SK-N-SH (cell line): ENCODE data around the gene SLC5A3. TPM values are rescaled to one million over a fixed set of nuclear protein-coding genes. Genes with fewer than 3 reads are reported as not detected.

Source experiments
- CTCF ChIA-PET: fragments of 300-600, 350-600 bp; formaldehyde crosslinking; extraction: SDS; loops from one replicate; lab custom pipeline; 2021; lab: Yijun Ruan, JAX
- POLR2A ChIA-PET: fragments of 350-600 bp; sonication (Branson Sonifier 250); formaldehyde crosslinking; extraction: SDS; loops from one replicate; lab custom pipeline; 2020; ENCODE audit warnings: antibody characterized with exemption, inconsistent platforms; lab: Yijun Ruan, JAX
- DNase-seq: peaks from one replicate; pipeline ENCODE4 v3.0.0; 2012
- H2AFZ ChIP-seq: fragments of 200-600 bp; sonication (generic); 2 replicates; pipeline ENCODE4 v1.8.1; 2016; ENCODE audit warnings: antibody characterized with exemption, mild to moderate bottlenecking, low read depth
- H3F3A ChIP-seq: fragments of 200-600 bp; sonication (generic); replicated peaks from 2 replicates; pipeline ENCODE3; 2016; ENCODE audit warnings: antibody characterized with exemption, mild to moderate bottlenecking; ENCODE audit not compliant: insufficient read depth
- H3K27ac ChIP-seq, 2 experiments: fragments of 200-500 bp in 1 of 2; fragments of 200-600 bp in 1 of 2; sonication (Bioruptor generic) in 1 of 2; sonication (generic), shearing (Covaris generic) in 1 of 2; 2 replicates each; pipeline versions ENCODE4 v1.5.1 to v1.6.1; 2014 to 2016; ENCODE audit warnings: low read depth in 2 of 2, inconsistent platforms in 1 of 2, low read length in 1 of 2, mild to moderate bottlenecking in 1 of 2, mixed read lengths in 1 of 2
- H3K27me3 ChIP-seq: fragments of 200-600 bp; sonication (generic), shearing (Covaris generic); 2 replicates; pipeline ENCODE4 v1.6.1; 2016; ENCODE audit warnings: mixed run types; ENCODE audit not compliant: insufficient read depth
- H3K36me3 ChIP-seq, 2 experiments: fragments of 200-500 bp in 1 of 2; fragments of 200-600 bp in 1 of 2; sonication (Bioruptor generic) in 1 of 2; sonication (generic) in 1 of 2; replicated peaks in 1 of 2; 2 replicates each; pipeline versions ENCODE3 to v1.5.1; 2014 to 2016; ENCODE audit warnings: low read length in 1 of 2, mild to moderate bottlenecking in 1 of 2; ENCODE audit not compliant: insufficient read depth in 2 of 2, control insufficient read depth in 1 of 2
- H3K4me1 ChIP-seq, 2 experiments: fragments of 200-500 bp in 1 of 2; fragments of 200-600 bp in 1 of 2; sonication (Bioruptor generic) in 1 of 2; sonication (generic), shearing (Covaris generic) in 1 of 2; 2 replicates each; pipeline versions ENCODE4 v1.5.1 to v1.6.1; 2014 to 2016; ENCODE audit warnings: low read depth in 1 of 2, low read length in 1 of 2, mixed run types in 1 of 2; ENCODE audit not compliant: insufficient read depth in 2 of 2, control insufficient read depth in 1 of 2
- H3K4me2 ChIP-seq: fragments of 200-600 bp; sonication (generic), shearing (Covaris generic); 2 replicates; pipeline ENCODE4 v1.6.1; 2017; ENCODE audit warnings: mixed run types
- H3K4me3 ChIP-seq, 2 experiments: fragments of 200-500 bp in 1 of 2; fragments of 200-600 bp in 1 of 2; sonication (Bioruptor generic) in 1 of 2; sonication (generic), shearing (Covaris generic) in 1 of 2; 2 replicates each; pipeline versions ENCODE4 v1.5.1 to v1.8.1; 2014 to 2016; ENCODE audit warnings: low read depth in 2 of 2, inconsistent platforms in 1 of 2, low read length in 1 of 2, mild to moderate bottlenecking in 1 of 2, mixed read lengths in 1 of 2, moderate library complexity in 1 of 2
- H3K79me2 ChIP-seq: fragments of 200-600 bp; sonication (generic); 2 replicates; pipeline ENCODE4 v1.8.1; 2017; ENCODE audit warnings: mild to moderate bottlenecking; ENCODE audit not compliant: insufficient read depth
- H3K9ac ChIP-seq: fragments of 200-600 bp; sonication (generic); 2 replicates; pipeline ENCODE4 v1.6.1; 2017; ENCODE audit warnings: mixed run types
- H3K9me2 ChIP-seq: fragments of 200-600 bp; sonication (generic); 2 replicates; pipeline ENCODE4 v1.6.1; 2017; ENCODE audit warnings: mixed run types
- H3K9me3 ChIP-seq: fragments of 200-600 bp; sonication (generic); 2 replicates; pipeline ENCODE4 v1.6.1; 2017; ENCODE audit warnings: mixed run types, mild to moderate bottlenecking, moderate library complexity
- H4K20me1 ChIP-seq: fragments of 200-600 bp; sonication (generic); 2 replicates; pipeline ENCODE4 v1.6.1; 2017; ENCODE audit warnings: mild to moderate bottlenecking, mixed run types; ENCODE audit not compliant: insufficient read depth
- ELF1 ChIP-seq: IDR thresholded peaks from 2 replicates; pipeline ENCODE4 v1.4.0; 2012
- EZH2phosphoT487 ChIP-seq: fragments of 200-600 bp; sonication (generic); IDR thresholded peaks from 2 replicates; pipeline ENCODE4 v1.6.1; 2017; ENCODE audit warnings: low read depth, mixed run types, mild to moderate bottlenecking, antibody characterized with exemption, moderate library complexity, borderline replicate concordance
- FOXJ3 ChIP-seq: sonication (generic); formaldehyde crosslinking; IDR thresholded peaks from 2 replicates; pipeline ENCODE4 v1.5.1; 2020; ENCODE audit warnings: mild to moderate bottlenecking, missing genetic modification reagents
- GATA2 ChIP-seq: sonication (generic); formaldehyde crosslinking; IDR thresholded peaks from 2 replicates; pipeline ENCODE4 v1.5.0; 2020; ENCODE audit warnings: mild to moderate bottlenecking, missing genetic modification reagents
- MXI1 ChIP-seq: IDR thresholded peaks from 2 replicates; pipeline ENCODE4 v1.6.1; 2012; ENCODE audit warnings: mild to moderate bottlenecking, low read depth, low read length, improper control_type of control experiment
- NRF1 ChIP-seq: IDR thresholded peaks from 2 replicates; pipeline ENCODE4 v1.6.1; 2012; ENCODE audit warnings: low read depth, mild to moderate bottlenecking, low read length
- RFX5 ChIP-seq: IDR thresholded peaks from 2 replicates; pipeline ENCODE4 v1.6.1; 2012; ENCODE audit warnings: mild to moderate bottlenecking, improper control_type of control experiment, low read length
- TAF1 ChIP-seq: IDR thresholded peaks from 2 replicates; pipeline ENCODE4 v1.6.1; 2012; ENCODE audit warnings: low read depth, mild to moderate bottlenecking, low read length, moderate library complexity, borderline replicate concordance
- WGBS: methylation state at CpG from one replicate; pipeline ENCODE4 v1.1.6; 2017; ENCODE audit warnings: low lambda C conversion rate; 5-methylcytosine and 5-hydroxymethylcytosine counted together
- polyA plus RNA-seq, 3 experiments: library from polyadenylated mRNA; depleted of rRNA; stranded (reverse); fragments of >200 nt; gene quantifications; 2 replicates each; pipeline ENCODE4 v1.2.3, GENCODE V29; 2012
- TF ChIP-seq, protein P1 (sequence below): IDR thresholded peaks from 2 replicates; pipeline ENCODE4 v1.4.0; 2012; ENCODE audit warnings: low read depth
- TF ChIP-seq, protein P2 (sequence below): fragments of 150-350 bp; IDR thresholded peaks from 2 replicates; pipeline ENCODE4 v1.6.1; 2017; ENCODE audit warnings: antibody characterized with exemption, low read length, low read depth, borderline replicate concordance
- TF ChIP-seq, protein P3 (sequence below): IDR thresholded peaks from 2 replicates; pipeline ENCODE4; 2012
- TF ChIP-seq, protein P4 (sequence below): IDR thresholded peaks from 2 replicates; pipeline ENCODE4 v1.4.0; 2012; ENCODE audit warnings: low read depth, borderline replicate concordance

The SLC5A3 gene
- polyA plus RNA-seq, 1 of the 3 experiments (the other 2 are of a cell fraction): 3.0 TPM

DNA sequence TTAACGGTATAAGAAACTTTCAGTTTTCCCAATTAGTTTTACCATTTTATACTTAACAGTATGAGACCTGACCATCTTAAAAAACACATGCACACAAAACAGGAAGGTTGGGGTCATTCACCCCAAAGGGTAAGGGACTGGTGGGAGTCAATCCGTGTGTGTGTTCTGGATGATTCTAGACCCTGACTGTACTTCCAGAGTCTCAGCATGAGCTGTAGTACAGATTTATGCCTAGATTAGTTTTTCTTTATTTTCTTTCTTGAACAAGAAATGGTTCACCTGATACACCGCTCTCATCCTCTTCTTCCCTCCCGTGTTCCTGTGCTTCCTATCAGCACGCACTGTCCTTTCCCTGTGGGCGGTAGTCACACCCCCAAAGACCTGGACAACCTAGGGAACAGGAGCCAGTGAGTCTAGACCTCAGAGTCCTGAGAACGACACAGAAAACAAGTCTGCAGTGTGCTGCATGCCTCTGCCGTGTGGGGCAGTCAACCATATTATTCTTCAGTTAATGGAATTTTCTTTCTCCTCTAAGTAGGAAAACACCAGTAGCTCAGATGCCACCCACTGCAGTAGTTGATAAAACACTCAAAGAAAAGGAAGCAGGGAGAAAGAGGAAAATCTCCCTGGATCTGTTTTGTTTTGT is 38.9 kb upstream of the SLC5A3 start:
- POLR2A ChIA-PET: no interaction called here

More for the DNA sequence above, 38.9 kb upstream of the SLC5A3 start:
- Histone ChIP-seq H3K9me2 (no peaks in the 10 kb centered on the region), H3K79me2 (no peaks in the 10 kb centered on the region), H3K27ac (no peak overlapping the region), H3K9me3 (no peaks in the 10 kb centered on the region), H4K20me1 (no peaks in the 10 kb centered on the region), H3K4me2 (no peak overlapping the region), H3K27me3 (no peaks in the 10 kb centered on the region), H3K4me1 (peaks cover 0 to 2% of the 10 kb centered on the region in 2 experiments; a peak in 2 of 4 replicates), H3K36me3 (no peaks in the 10 kb centered on the region), H3K9ac (no peak overlapping the region), H2AFZ (no peak overlapping the region; the same call in 1 of the 2 replicates), H3K4me3 (no peak overlapping the region), H3F3A (peaks cover 6% of the 10 kb centered on the region)
- DNase-seq: no peak
- WGBS: 65% methylated on average over 8 of the region's 8 CpGs
- CTCF ChIA-PET: interaction anchor here (0.7 to 0.9 kb wide), 2 partner anchors 110 to 328 kb away, joined by 3 to 4 read pairs; no protein-coding TSS in a partner anchor
- TF ChIP-seq, protein P1, sequence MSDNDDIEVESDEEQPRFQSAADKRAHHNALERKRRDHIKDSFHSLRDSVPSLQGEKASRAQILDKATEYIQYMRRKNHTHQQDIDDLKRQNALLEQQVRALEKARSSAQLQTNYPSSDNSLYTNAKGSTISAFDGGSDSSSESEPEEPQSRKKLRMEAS: no peak
- no peak for TF ChIP-seq ELF1
- no peak for TF ChIP-seq MXI1
- TF ChIP-seq NRF1: no peak
- no peak for TF ChIP-seq FOXJ3 (CRISPR knock-in tag)
- TF ChIP-seq EZH2phosphoT487: no peak
- no peak for TF ChIP-seq RFX5
- TF ChIP-seq, protein P2, sequence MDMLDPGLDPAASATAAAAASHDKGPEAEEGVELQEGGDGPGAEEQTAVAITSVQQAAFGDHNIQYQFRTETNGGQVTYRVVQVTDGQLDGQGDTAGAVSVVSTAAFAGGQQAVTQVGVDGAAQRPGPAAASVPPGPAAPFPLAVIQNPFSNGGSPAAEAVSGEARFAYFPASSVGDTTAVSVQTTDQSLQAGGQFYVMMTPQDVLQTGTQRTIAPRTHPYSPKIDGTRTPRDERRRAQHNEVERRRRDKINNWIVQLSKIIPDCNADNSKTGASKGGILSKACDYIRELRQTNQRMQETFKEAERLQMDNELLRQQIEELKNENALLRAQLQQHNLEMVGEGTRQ: no peak
- no peak for TF ChIP-seq GATA2
- TF ChIP-seq TAF1: no peak
- TF ChIP-seq, protein P3, sequence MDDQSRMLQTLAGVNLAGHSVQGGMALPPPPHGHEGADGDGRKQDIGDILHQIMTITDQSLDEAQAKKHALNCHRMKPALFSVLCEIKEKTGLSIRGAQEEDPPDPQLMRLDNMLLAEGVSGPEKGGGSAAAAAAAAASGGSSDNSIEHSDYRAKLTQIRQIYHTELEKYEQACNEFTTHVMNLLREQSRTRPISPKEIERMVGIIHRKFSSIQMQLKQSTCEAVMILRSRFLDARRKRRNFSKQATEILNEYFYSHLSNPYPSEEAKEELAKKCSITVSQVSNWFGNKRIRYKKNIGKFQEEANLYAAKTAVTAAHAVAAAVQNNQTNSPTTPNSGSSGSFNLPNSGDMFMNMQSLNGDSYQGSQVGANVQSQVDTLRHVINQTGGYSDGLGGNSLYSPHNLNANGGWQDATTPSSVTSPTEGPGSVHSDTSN: no peak
- TF ChIP-seq, protein P4, sequence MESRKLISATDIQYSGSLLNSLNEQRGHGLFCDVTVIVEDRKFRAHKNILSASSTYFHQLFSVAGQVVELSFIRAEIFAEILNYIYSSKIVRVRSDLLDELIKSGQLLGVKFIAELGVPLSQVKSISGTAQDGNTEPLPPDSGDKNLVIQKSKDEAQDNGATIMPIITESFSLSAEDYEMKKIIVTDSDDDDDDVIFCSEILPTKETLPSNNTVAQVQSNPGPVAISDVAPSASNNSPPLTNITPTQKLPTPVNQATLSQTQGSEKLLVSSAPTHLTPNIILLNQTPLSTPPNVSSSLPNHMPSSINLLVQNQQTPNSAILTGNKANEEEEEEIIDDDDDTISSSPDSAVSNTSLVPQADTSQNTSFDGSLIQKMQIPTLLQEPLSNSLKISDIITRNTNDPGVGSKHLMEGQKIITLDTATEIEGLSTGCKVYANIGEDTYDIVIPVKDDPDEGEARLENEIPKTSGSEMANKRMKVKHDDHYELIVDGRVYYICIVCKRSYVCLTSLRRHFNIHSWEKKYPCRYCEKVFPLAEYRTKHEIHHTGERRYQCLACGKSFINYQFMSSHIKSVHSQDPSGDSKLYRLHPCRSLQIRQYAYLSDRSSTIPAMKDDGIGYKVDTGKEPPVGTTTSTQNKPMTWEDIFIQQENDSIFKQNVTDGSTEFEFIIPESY: no peak
